GM19043 (cell line): ENCODE measurements around the gene ZSWIM1.
"Not testable (repeated sequence)": the region's sequence is repeated elsewhere in the genome, so short reads cannot be mapped to it uniquely, and the experiment has no call there.

Source experiments
- ATAC-seq: cut with Tn5 transposase; IDR thresholded peaks from one replicate; pipeline ENCODE4 v1.9.1; 2021; ENCODE audit warnings: low read depth; ENCODE audit not compliant: unreplicated experiment

The ZSWIM1 gene

GRCh38 chr20:45886590-45887345 is 5.7 kb downstream of the ZSWIM1 start:
- ATAC-seq, result no peak

DNA sequence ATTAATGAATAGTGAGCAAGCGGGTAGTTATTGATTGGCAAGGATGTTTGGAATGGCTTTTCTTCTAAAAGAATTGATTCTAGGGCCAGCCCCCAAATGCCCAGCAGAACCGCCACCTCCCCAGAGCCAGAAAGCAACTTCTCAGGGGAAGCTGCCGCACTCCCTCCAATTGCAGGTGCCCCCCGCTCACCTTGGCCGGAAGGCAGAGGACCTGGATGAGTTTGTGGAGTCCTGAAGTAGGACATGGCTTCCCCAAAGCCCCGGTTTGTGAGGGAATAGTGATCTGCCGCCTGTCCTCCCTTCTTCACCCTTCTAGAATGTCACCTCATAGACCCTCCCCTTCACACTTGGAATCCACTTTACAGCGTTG is 6.3 kb downstream of the ZSWIM1 start, which contains the start of gene SPATA25:
Gene SPATA25, minus strand, starts transcription at position 277 of the 370 bp plus-strand sequence. Its CDS starts 32 bp downstream, at position 245.
- ATAC-seq, result no peak

DNA sequence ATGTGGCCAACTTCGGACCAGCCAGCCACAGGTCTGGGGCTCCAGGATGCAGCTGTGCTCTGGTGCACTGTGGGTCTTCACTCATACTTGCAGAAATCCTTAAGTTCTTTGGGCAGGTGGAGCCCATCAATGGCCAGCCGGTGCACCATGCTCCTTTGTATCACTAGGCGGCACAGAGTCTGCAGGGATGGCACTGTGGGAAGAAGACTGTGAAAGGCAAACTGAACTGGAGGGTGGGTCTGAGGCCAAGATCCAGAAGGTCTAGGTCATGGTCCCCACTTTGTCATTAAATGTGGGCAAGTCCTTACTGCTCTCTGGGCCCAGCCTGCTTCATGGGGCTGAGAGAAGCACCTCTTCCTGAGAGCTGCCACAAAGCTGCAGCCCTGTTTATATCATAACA is 7.7 kb downstream of the ZSWIM1 start:
- no peak for ATAC-seq

GRCh38 chr20:45890077-45890984 is 9.3 kb downstream of the ZSWIM1 start:
- ATAC-seq, result no peak

DNA sequence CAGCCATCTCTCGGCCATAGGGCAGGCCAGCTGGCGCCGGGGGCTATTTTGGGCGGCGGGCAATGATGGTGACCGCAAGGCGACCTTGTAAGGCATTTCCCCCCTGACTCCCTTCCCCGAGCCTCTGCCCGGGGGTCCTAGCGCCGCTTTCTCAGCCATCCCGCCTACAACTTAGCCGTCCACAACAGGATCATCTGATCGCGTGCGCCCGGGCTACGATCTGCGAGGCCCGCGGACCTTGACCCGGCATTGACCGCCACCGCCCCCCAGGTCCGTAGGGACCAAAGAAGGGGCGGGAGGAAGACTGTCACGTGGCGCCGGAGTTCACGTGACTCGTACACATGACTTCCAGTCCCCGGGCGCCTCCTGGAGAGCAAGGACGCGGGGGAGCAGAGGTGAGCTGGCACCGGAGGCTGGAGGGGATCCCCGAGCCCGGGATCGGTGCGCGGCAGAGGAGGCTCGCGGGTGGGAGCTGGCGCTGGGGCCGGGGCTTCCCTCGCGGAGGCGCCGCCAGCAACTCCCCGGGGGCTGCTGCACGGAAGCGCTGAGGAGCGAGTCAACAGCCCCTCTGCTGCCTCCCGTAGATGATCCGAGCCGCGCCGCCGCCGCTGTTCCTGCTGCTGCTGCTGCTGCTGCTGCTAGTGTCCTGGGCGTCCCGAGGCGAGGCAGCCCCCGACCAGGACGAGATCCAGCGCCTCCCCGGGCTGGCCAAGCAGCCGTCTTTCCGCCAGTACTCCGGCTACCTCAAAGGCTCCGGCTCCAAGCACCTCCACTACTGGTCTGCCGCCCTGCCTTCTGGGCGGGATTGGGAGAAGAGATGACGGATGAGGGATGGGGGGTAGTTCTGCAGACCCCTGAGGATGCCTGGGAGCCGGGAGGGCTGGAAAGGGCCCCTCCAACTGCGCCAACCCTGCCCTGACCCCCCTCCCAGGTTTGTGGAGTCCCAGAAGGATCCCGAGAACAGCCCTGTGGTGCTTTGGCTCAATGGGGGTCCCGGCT is 10.3 kb downstream of the ZSWIM1 start, which contains the start of the genes CTSA and NEURL2:
Gene CTSA, plus strand, starts transcription at position 351 of the 999 bp plus-strand sequence. Its CDS starts 234 bp downstream, at position 585.
Gene NEURL2, minus strand, starts transcription at position 224 of the 999 bp plus-strand sequence. Its CDS starts 217 bp downstream, at position 7.
- ATAC-seq, result peak; percentile 70

DNA sequence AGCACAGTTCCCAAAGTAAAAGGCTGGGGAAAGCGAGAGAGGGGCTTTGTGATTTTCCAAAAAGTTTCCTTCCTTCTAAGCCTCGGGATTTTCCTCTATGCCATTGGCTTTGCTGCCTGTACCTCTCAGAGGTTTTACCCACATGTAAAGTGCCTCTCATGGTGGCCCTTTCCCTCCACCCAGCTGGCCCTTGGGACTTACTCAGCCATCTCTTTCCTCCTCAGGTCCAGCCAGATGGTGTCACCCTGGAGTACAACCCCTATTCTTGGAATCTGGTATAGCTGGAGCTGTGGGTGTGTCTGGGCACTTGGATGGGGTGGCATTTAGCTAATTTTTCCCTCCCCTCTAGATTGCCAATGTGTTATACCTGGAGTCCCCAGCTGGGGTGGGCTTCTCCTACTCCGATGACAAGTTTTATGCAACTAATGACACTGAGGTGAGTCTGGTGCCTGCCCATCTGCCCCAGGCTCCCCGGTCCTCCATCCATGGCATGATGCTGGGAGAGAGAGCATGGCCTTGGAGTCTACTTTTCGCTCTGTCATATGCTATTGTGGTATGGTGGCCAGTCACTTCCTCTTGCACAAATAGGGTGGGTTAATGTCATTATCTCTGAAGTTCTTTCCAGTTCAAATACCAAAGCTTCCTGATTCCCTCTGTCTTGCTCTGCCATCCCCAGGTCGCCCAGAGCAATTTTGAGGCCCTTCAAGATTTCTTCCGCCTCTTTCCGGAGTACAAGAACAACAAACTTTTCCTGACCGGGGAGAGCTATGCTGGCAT is 11.2 kb downstream of the ZSWIM1 start:
- ATAC-seq, result no peak

- no peak for ATAC-seq
Measured at GRCh38 chr20:45892828-45893500, 11.9 kb downstream of the ZSWIM1 start.

- ATAC-seq, result no peak
Measured at GRCh38 chr20:45893831-45894230, 12.8 kb downstream of the ZSWIM1 start.

GRCh38 chr20:45894797-45895196 is 13.8 kb downstream of the ZSWIM1 start:
- ATAC-seq, result no peak

DNA sequence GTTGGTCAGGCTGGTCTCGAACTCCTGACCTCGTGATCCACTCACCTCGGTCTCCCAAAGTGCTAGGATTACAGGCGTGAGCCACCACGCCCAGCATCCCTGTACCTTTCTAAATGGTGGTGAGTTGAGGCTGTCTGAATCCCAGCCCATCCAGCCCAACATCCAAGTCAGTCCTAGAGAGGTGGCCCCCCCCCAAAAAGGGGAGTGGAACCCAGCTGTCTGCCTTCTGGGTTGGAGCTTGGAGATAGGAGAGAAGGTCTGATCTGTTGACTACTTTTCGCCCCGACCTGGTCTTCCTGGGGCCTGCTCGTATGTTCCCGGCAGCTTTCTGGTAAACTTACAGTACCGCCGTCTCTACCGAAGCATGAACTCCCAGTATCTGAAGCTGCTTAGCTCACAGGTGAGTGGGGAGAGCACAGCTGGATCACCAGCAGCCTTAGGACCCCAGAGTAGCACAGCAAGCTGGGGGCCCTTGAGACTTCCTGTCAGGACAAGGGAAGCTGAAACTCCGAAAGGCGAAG is 15.7 kb downstream of the ZSWIM1 start:
- no peak for ATAC-seq

GRCh38 chr20:45897289-45897688 is 16.3 kb downstream of the ZSWIM1 start:
- ATAC-seq, result no peak

DNA sequence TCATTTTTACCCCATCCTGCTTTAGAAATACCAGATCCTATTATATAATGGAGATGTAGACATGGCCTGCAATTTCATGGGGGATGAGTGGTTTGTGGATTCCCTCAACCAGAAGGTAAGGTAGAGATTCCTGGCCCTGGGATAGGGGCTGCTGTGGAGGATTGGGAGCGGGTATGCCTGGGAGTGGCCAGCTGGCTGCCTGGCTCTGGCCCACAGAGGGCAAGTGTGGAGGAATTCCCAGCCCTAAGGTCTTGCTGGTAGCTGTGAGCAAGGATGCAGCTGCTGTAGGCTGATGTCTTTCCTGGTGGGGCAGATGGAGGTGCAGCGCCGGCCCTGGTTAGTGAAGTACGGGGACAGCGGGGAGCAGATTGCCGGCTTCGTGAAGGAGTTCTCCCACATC is 16.7 kb downstream of the ZSWIM1 start:
- no peak for ATAC-seq

GRCh38 chr20:45898285-45898684 is 17.3 kb downstream of the ZSWIM1 start:
- ATAC-seq, result no peak

DNA sequence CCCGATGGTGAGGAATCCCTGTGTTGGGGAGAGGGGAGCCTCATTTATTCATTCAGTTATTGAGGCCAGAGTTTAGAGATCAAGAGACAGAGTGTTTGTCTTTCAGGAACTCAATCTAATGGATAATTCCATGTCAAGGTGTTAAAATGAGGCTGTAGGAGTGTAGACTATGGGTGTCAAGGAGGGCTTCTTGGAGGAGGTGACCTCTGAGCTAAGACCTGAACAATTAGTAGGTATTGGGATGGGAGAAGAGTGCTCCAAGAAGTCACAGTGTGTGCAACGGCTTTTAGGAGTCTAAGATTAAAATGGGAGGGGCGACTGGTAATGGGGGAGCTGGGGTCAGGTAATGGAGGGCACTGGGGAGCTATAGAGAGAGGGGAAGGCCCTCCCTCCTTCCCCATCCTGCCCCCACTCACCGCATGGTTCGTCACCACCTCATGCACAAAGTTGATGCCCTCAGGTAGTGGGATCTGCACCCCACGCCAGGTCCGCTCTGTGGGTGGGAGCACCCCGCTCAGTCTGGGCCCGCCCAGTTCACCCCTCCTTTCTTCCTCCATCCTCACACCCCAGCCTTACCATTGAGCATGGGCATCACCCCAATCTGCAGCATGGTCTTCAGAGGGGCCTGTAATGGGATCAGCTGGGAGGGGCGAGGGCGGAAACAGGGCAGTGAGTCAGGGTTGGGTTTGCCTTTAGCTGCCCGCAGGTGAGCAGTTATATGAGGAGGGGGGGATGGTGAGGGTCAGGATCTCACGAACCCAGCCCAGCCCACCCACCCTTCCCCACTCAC is 18.2 kb downstream of the ZSWIM1 start:
- ATAC-seq, result no peak

GRCh38 chr20:45901332-45901731 is 20.3 kb downstream of the ZSWIM1 start:
- not testable (repeated sequence) for ATAC-seq

DNA sequence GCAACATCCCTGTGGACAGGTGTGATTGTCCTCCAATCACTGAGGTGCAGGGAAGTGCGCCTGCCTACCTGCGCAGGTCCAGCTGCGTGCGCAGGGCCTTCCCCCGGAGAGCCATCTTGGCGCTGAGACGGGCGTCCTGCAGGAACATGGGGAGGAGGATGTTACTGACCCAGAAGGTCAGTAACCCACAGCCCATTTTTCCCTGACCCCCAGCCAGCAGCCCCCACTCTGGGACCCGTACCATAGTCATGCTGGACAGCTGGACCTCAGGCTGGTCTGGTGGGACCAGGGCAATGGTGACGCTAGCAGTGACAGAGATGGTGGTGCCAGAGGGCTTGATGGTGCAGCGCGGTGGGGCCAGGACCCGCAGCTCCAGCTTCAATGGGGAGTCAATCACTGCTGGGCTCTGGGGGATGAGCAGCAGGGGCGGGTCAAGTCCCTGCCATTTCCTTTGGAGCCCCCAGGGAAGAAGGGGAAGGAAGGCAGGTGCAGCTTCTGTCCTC is 21.2 kb downstream of the ZSWIM1 start:
- ATAC-seq, result no peak
